Breast epithelium (tissue), 4 donors: Measurements from ENCODE around the gene KDM5B. TPM values are rescaled to one million over a fixed set of nuclear protein-coding genes. Genes with fewer than 3 reads are reported as not detected.

ENCODE experiments used
- DNase-seq, 2 donors: peaks; one replicate each; pipeline ENCODE4 v3.0.0-alpha.2; 2019; ENCODE audit warnings: low spot score in 2 of 2
- H3K27ac ChIP-seq, 2 donors: fragments of 200-600 bp; sonication (generic) in 1 of 2; one replicate each; pipeline ENCODE4 v1.5.1; 2016 to 2019; ENCODE audit warnings: mild to moderate bottlenecking in 1 of 2
- H3K27me3 ChIP-seq, 2 donors: fragments of 200-600 bp; sonication (generic) in 1 of 2; one replicate each; pipeline versions ENCODE4 v1.5.1 to v1.6.0; 2017 to 2019; ENCODE audit warnings: control low read depth in 1 of 2, mild to moderate bottlenecking in 1 of 2
- H3K36me3 ChIP-seq: fragments of 200-600 bp; one replicate; pipeline ENCODE4 v1.5.1; 2019
- H3K4me1 ChIP-seq, 2 donors: fragments of 200-600 bp; sonication (generic); one replicate each; pipeline ENCODE4 v1.5.1; 2016 to 2019; ENCODE audit warnings: control low read depth in 1 of 2
- H3K4me3 ChIP-seq, 3 donors: fragments of 200-600 bp; sonication (generic); 1 replicate in 2 of 3; 2 replicates in 1 of 3; pipeline ENCODE4 v1.5.1; 2016 to 2019; ENCODE audit warnings: mild to moderate bottlenecking in 3 of 3, moderate library complexity in 2 of 3
- H3K9me3 ChIP-seq, 2 donors: fragments of 200-600 bp; sonication (generic) in 1 of 2; one replicate each; pipeline ENCODE4 v1.5.1; 2016 to 2019; ENCODE audit warnings: control low read depth in 1 of 2
- CTCF ChIP-seq, 3 donors: fragments of 450-650 bp; IDR thresholded peaks; one replicate each; pipeline ENCODE4 v1.5.1; 2016 to 2017; ENCODE audit warnings: antibody characterized with exemption in 3 of 3, mild to moderate bottlenecking in 3 of 3, moderate library complexity in 3 of 3
- POLR2A ChIP-seq: fragments of 450-650 bp; IDR thresholded peaks from one replicate; pipeline ENCODE4 v1.6.1; 2016; ENCODE audit warnings: antibody characterized with exemption, mild to moderate bottlenecking, moderate library complexity
- POLR2AphosphoS5 ChIP-seq, 3 donors: sonication (generic); formaldehyde crosslinking; IDR thresholded peaks; one replicate each; pipeline ENCODE4 v1.6.1; 2017; ENCODE audit warnings: antibody characterized with exemption in 3 of 3
- intact Hi-C: fragments of 100-400 bp; cut with DNase I; formaldehyde crosslinking; loops from one replicate; pipeline ENCODE4 v1.15.1; 2023; ENCODE audit warnings: low total_unique reads
- total RNA-seq, 3 donors: library from RNA; depleted of rRNA; stranded (reverse); fragments of >200 nt; gene quantifications; one replicate each; pipeline ENCODE4 v1.1.0, GENCODE V29; 2016

KDM5B gene
- total RNA-seq, 3 donors from 2014 or later: 37.6 to 122 (median 87.5) TPM

GRCh38 chr1:202682477-202682876, 125.7 kb downstream of the KDM5B start:
- TF ChIP-seq POLR2AphosphoS5 (IDR thresholded peaks at IDR 0.05) (no peak), POLR2A (no peak), CTCF (IDR thresholded peaks at IDR 0.05) (no peak)
- no peak for DNase-seq
- intact Hi-C loops: no loop called here
- Histone ChIP-seq H3K27ac (no peak overlapping the region), H3K9me3 (peaks cover 0 to 2% of the 10 kb centered on the region in 2 donors), H3K36me3 (no peaks in the 10 kb centered on the region), H3K4me3 (no peak overlapping the region), H3K4me1 (no peaks in the 10 kb centered on the region), H3K27me3 (peaks cover 0 to 12% of the 10 kb centered on the region in 2 donors)

GRCh38 chr1:202681736-202682420, 126.3 kb downstream of the KDM5B start:
- H3K27me3 ChIP-seq: peaks cover 0 to 12% of the 10 kb centered on the region in 2 donors
- no peaks in the 10 kb centered on the region for H3K36me3 ChIP-seq

GRCh38 chr1:202680586-202681352, 127.5 kb downstream of the KDM5B start:
- H3K4me1 ChIP-seq: no peaks in the 10 kb centered on the region
- no peak overlapping the region for H3K4me3 ChIP-seq
- no peaks in the 10 kb centered on the region for H3K36me3 ChIP-seq
- TF ChIP-seq POLR2AphosphoS5 (IDR thresholded peaks at IDR 0.05) (no peak), CTCF (IDR thresholded peaks at IDR 0.05) (no peak), POLR2A (no peak)
- H3K9me3 ChIP-seq: peaks cover 3 to 10% of the 10 kb centered on the region in 2 donors
- H3K27ac ChIP-seq: no peak overlapping the region
- intact Hi-C loops: no loop called here
- H3K27me3 ChIP-seq: peaks cover 0 to 12% of the 10 kb centered on the region in 2 donors
- DNase-seq: no peak

More at GRCh38 chr1:202681736-202682420, 126.3 kb downstream of the KDM5B start:
- intact Hi-C loops: no loop called here
- Histone ChIP-seq H3K4me3 (no peak overlapping the region), H3K27ac (no peak overlapping the region), H3K9me3 (peaks cover 3 to 8% of the 10 kb centered on the region in 2 donors), H3K4me1 (no peaks in the 10 kb centered on the region)
- TF ChIP-seq CTCF (IDR thresholded peaks at IDR 0.05): no peak
- TF ChIP-seq POLR2AphosphoS5 (IDR thresholded peaks at IDR 0.05): no peak
- TF ChIP-seq POLR2A: no peak
- no peak for DNase-seq

GRCh38 chr1:202679406-202680177, 128.6 kb downstream of the KDM5B start:
- TF ChIP-seq POLR2A (no peak), CTCF (IDR thresholded peaks at IDR 0.05) (no peak), POLR2AphosphoS5 (IDR thresholded peaks at IDR 0.05) (no peak)
- Histone ChIP-seq H3K4me3 (no peak overlapping the region), H3K27ac (no peak overlapping the region), H3K9me3 (peaks cover 3 to 10% of the 10 kb centered on the region in 2 donors), H3K36me3 (no peaks in the 10 kb centered on the region), H3K4me1 (no peaks in the 10 kb centered on the region), H3K27me3 (peaks cover 0 to 12% of the 10 kb centered on the region in 2 donors)
- intact Hi-C loops: no loop called here
- no peak for DNase-seq
